ENCODE measurements around the gene CEND1.
A peak's percentile ranks its signal among the peaks of the same experiment; 100 is the strongest.

The CEND1 gene

DNA sequence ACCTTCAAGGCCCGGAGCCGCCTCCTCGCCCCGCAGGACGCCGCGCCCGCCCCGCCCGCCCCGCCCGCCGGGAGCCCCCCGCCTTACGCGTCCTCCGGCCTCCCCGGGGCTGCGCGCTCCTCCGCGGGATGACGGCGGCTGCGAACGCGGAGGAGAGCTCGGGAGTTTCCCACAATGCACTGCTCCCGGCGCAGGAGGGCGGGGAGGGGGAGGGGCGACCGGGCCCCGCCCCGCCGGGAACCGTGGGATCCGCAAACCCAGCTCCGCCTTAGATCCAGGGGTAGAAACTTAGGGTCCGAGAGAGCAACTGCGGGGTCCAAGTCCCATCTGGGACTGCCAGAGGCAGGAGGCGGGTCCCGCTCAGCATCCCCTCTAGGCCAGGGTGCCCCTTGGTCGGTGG is at the start of gene CEND1:
CEND1 (minus strand) TSS at position 148 of the 400 bp plus-strand sequence. CDS start 1,514 bp downstream, outside the sequence.
- H3K9ac ChIP-seq (ENCODE audit: low read depth, low read length), result peak within 1 kb of the TSS; percentile 24
- peaks cover 2% of the 10 kb centered on the region for H3K4me1 ChIP-seq (ENCODE audit: control insufficient read depth, insufficient read depth, low read length)
- H3K4me3 ChIP-seq (ENCODE audit: low read depth, low read length), result peak within 1 kb of the TSS; percentile 35

DNA sequence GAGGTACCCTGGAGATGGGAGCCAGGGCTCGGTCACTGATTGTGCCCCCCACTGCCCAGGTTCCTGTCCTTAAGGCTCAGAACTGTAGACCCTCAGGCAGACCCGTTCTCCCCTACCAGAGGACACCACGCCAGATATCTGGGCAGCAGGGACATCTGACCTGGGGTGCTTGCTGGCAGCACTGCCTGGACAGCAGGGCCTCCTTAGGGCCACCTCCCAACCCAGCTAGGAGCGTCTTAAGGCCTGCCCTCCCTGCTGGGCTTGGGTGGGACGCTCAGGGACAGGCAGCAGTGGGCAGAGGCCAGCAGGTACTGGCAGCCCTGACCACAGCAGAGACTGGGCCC is 49.4 kb upstream of the CEND1 start:
- Histone ChIP-seq H3K9ac (ENCODE audit: low read depth, low read length) (no peak overlapping the region), H3K36me3 (ENCODE audit: control insufficient read depth, insufficient read depth, low read length) (peaks cover 35% of the 10 kb centered on the region), H3K27me3 (ENCODE audit: control insufficient read depth, insufficient read depth, low read length) (no peaks in the 10 kb centered on the region), H3K4me1 (ENCODE audit: control insufficient read depth, insufficient read depth, low read length) (peaks cover 8% of the 10 kb centered on the region), H3K4me3 (ENCODE audit: low read depth, low read length) (no peak overlapping the region), H3K9me3 (ENCODE audit: control insufficient read depth, insufficient read depth, low read length) (no peaks in the 10 kb centered on the region)

More for the DNA sequence above, at the start of gene CEND1:
- peaks cover 33% of the 10 kb centered on the region for H3K36me3 ChIP-seq (ENCODE audit: control insufficient read depth, insufficient read depth, low read length)
- H3K9me3 ChIP-seq (ENCODE audit: control insufficient read depth, insufficient read depth, low read length), result no peaks in the 10 kb centered on the region
- no peaks in the 10 kb centered on the region for H3K27me3 ChIP-seq (ENCODE audit: control insufficient read depth, insufficient read depth, low read length)

DNA sequence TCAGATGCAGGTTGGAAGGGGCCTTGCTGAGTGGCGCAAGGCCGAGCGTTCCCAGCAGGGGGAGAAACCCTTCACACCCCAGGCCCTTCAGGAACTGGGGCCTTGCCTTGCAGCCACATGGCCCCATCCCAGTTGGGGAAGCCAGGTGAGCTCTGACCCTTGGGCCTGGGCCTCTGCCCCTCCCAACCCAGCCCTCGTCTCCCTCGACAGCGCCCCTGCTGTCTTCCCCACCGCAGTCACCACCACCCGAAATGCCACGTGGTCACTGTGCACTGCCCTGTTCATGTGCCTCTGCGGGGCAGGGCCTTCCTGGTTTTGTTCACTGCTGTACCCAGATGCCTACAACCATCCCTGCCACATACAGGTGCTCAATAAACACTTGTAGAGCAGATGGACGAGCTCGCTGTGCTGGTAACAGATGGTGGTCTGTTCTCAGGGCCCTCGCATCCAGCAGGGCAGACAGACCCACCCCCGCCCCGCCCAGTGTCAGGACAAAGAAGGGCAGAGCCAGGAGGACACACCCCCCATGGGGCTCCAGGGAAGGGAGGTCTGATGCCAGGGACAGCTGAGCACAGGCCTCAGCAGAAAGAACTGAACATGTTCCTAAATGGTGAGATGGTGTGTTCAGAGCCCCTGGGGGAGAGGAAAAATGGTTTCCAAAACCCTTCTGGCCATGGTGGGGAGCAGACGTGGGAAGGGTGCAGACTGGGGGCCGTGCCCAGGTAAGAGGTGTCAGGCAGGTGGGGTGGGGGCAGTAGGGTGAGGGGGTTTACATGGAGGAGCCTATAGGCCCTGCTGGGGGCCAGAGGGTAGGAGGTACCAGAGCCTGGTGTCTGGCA is 48.8 kb upstream of the CEND1 start:
- no peak overlapping the region for H3K9ac ChIP-seq (ENCODE audit: low read depth, low read length)
- peaks cover 35% of the 10 kb centered on the region for H3K36me3 ChIP-seq (ENCODE audit: control insufficient read depth, insufficient read depth, low read length)
- no peak overlapping the region for H3K4me3 ChIP-seq (ENCODE audit: low read depth, low read length)
- no peaks in the 10 kb centered on the region for H3K27me3 ChIP-seq (ENCODE audit: control insufficient read depth, insufficient read depth, low read length)
- H3K4me1 ChIP-seq (ENCODE audit: control insufficient read depth, insufficient read depth, low read length), result peaks cover 8% of the 10 kb centered on the region
- H3K9me3 ChIP-seq (ENCODE audit: control insufficient read depth, insufficient read depth, low read length), result no peaks in the 10 kb centered on the region

DNA sequence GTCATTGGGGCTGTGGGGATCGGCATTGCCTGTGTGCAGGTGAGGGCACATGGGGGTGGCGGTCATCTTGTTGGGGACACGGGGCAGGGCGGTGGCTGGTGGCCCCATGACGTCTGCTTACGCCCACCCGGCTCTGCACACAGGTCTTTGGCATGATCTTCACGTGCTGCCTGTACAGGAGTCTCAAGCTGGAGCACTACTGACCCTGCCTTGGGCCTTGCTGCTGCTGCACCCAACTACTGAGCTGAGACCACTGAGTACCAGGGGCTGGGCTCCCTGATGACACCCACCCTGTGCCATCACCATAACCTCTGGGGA is 48.1 kb upstream of the CEND1 start:
- Histone ChIP-seq H3K9ac (ENCODE audit: low read depth, low read length) (no peak overlapping the region), H3K36me3 (ENCODE audit: control insufficient read depth, insufficient read depth, low read length) (peaks cover 35% of the 10 kb centered on the region), H3K27me3 (ENCODE audit: control insufficient read depth, insufficient read depth, low read length) (no peaks in the 10 kb centered on the region), H3K4me3 (ENCODE audit: low read depth, low read length) (no peak overlapping the region), H3K4me1 (ENCODE audit: control insufficient read depth, insufficient read depth, low read length) (peaks cover 8% of the 10 kb centered on the region), H3K9me3 (ENCODE audit: control insufficient read depth, insufficient read depth, low read length) (no peaks in the 10 kb centered on the region)

DNA sequence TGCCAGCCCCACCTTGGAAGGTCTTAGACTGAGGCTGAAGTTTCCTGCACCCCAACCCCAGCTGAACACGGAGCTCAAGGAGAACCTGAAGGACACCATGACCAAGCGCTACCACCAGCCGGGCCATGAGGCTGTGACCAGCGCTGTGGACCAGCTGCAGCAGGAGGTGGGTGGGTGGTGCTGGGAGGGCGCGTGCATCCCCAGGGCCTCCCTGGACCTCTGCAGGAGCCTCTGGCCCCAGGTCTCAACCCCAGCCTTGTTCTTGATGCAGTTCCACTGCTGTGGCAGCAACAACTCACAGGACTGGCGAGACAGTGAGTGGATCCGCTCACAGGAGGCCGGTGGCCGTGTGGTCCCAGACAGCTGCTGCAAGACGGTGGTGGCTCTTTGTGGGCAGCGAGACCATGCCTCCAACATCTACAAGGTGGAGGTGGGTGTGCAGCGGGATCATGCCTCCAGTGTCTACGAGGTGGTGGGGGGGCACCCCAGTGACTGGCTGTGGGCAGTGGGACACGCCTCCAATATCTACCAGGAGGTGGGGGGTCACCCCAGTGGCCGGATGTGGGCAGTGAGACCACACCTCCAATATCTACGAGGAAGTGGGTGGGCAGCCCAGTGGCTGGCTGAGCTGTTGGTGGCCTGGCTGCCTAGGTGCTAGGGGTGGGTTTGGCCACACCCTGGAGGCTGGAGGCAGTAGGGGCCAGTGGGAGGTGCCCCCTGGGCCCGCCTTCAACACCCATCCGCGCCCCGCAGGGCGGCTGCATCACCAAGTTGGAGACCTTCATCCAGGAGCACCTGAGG is 47.5 kb upstream of the CEND1 start:
- no peak overlapping the region for H3K9ac ChIP-seq (ENCODE audit: low read depth, low read length)
- H3K36me3 ChIP-seq (ENCODE audit: control insufficient read depth, insufficient read depth, low read length), result peaks cover 35% of the 10 kb centered on the region
- peaks cover 8% of the 10 kb centered on the region for H3K4me1 ChIP-seq (ENCODE audit: control insufficient read depth, insufficient read depth, low read length)
- H3K4me3 ChIP-seq (ENCODE audit: low read depth, low read length), result no peak overlapping the region
- no peaks in the 10 kb centered on the region for H3K27me3 ChIP-seq (ENCODE audit: control insufficient read depth, insufficient read depth, low read length)
- no peaks in the 10 kb centered on the region for H3K9me3 ChIP-seq (ENCODE audit: control insufficient read depth, insufficient read depth, low read length)

DNA sequence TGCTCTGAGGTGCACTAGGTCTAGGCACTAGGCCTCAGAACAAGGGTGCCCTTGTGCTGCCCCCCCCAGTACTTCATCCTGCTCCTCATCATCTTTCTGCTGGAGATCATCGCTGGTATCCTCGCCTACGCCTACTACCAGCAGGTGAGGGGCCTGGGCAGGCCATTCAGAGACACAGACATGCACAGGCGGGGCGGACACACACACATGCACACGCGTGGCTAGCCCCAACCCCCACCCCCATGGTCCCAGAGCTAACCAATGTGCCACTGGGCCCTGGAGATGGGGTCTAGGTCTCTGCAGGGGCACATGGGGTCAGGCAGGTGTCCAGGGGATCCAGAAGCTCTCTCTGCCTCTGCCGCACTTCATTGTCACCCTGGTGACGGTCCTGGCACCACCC is 46.8 kb upstream of the CEND1 start:
- Histone ChIP-seq H3K36me3 (ENCODE audit: control insufficient read depth, insufficient read depth, low read length) (peaks cover 35% of the 10 kb centered on the region), H3K27me3 (ENCODE audit: control insufficient read depth, insufficient read depth, low read length) (peaks cover 6% of the 10 kb centered on the region), H3K9me3 (ENCODE audit: control insufficient read depth, insufficient read depth, low read length) (no peaks in the 10 kb centered on the region), H3K4me1 (ENCODE audit: control insufficient read depth, insufficient read depth, low read length) (peaks cover 8% of the 10 kb centered on the region), H3K9ac (ENCODE audit: low read depth, low read length) (no peak overlapping the region), H3K4me3 (ENCODE audit: low read depth, low read length) (no peak overlapping the region)

DNA sequence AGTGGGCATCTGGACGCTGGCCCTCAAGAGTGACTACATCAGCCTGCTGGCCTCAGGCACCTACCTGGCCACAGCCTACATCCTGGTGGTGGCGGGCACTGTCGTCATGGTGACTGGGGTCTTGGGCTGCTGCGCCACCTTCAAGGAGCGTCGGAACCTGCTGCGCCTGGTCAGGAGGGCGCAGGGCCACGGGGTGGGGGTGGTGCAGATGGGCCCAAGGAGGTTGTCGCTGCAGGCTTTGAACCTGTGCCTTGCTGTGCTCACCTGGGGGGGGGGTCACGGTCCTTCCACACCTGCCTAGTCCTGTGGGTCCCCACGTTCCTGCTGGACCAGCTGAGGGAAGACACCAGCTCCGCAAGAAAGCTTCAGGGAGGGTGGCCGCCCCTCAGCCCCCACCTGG is 46.4 kb upstream of the CEND1 start:
- H3K9me3 ChIP-seq (ENCODE audit: control insufficient read depth, insufficient read depth, low read length), result no peaks in the 10 kb centered on the region
- peaks cover 35% of the 10 kb centered on the region for H3K36me3 ChIP-seq (ENCODE audit: control insufficient read depth, insufficient read depth, low read length)
- peaks cover 7% of the 10 kb centered on the region for H3K4me1 ChIP-seq (ENCODE audit: control insufficient read depth, insufficient read depth, low read length)

DNA sequence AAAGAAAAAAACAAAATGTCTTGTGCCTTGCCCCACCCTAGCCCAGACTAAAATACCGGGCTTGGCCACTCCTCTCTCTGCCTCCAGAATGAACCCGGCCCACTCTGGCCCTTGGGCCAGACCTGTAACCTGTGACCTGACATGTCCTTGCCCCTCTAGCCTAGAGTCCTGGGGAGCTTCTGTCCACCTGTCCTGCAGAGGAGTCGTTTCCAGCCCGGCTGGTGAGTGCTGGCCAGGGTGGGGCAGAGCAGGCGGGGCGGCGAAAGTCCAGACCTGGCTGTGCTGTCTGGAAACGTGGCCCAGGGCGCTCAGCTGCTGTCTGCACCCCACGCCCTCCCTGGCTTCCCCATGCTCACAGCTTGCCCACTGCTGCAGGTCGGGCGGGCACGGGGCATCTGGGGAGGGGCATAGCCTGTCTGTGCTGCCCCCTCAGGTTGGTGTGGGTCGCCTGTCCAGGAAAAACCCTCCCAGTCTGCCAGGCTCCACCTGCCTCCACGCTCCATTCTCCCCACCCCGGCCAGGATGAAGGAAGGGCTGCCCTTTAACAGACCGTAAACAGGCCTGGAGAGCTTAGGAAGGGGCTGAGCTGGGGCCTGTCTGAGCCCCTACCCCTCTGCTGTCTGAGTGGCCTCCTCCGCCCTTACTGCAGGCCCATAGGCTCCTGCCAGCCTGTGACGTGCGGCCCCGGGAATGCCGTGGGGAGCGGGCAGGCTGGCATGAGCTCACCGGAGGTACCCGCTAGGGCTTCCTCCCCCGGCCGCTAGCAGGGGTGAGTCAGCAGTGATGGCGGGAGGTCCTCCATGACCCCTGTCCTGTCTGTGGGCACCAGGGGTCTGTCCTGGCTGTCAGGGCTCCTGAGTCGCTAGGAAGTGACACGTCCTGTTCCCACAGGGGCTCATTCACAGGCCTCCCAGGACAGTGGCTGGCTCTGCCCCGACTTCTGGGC is 44.8 kb upstream of the CEND1 start:
- H3K36me3 ChIP-seq (ENCODE audit: control insufficient read depth, insufficient read depth, low read length), result peaks cover 28% of the 10 kb centered on the region
- H3K9me3 ChIP-seq (ENCODE audit: control insufficient read depth, insufficient read depth, low read length), result no peaks in the 10 kb centered on the region
- H3K27me3 ChIP-seq (ENCODE audit: control insufficient read depth, insufficient read depth, low read length), result peaks cover 18% of the 10 kb centered on the region
- H3K9ac ChIP-seq (ENCODE audit: low read depth, low read length), result no peak overlapping the region
- H3K4me1 ChIP-seq (ENCODE audit: control insufficient read depth, insufficient read depth, low read length), result peaks cover 7% of the 10 kb centered on the region
- no peak overlapping the region for H3K4me3 ChIP-seq (ENCODE audit: low read depth, low read length)

More for the DNA sequence above, 46.4 kb upstream of the CEND1 start:
- Histone ChIP-seq H3K4me3 (ENCODE audit: low read depth, low read length) (no peak overlapping the region), H3K27me3 (ENCODE audit: control insufficient read depth, insufficient read depth, low read length) (peaks cover 10% of the 10 kb centered on the region), H3K9ac (ENCODE audit: low read depth, low read length) (no peak overlapping the region)

DNA sequence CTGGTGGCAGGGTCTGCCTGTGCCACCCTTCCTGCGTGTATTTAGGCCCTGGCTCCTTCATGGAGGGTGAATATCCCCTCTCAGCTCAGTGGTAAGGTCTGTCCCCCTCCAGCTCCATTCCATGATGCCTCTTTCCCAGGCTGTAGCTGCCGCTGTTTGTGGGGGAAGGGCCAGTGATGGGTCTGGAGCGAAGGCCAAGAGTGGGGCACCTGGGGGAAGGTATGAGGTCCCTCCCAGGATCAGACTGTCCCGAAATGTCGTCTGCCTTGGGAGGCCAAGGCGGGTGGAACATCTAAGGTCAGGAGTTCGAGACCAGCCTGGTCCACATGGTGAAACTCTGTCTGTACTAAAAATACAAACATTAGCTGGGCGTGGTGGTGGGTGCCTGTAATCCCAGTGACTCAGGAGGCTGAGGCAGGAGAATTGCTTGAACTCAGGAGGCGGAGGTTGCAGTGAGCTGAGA is 44.0 kb upstream of the CEND1 start:
- H3K27me3 ChIP-seq (ENCODE audit: control insufficient read depth, insufficient read depth, low read length), result peaks cover 23% of the 10 kb centered on the region
- peaks cover 20% of the 10 kb centered on the region for H3K36me3 ChIP-seq (ENCODE audit: control insufficient read depth, insufficient read depth, low read length)
- H3K4me1 ChIP-seq (ENCODE audit: control insufficient read depth, insufficient read depth, low read length), result peaks cover 7% of the 10 kb centered on the region
- H3K4me3 ChIP-seq (ENCODE audit: low read depth, low read length), result peak overlapping the region; percentile 65
- no peaks in the 10 kb centered on the region for H3K9me3 ChIP-seq (ENCODE audit: control insufficient read depth, insufficient read depth, low read length)
- no peak overlapping the region for H3K9ac ChIP-seq (ENCODE audit: low read depth, low read length)

DNA sequence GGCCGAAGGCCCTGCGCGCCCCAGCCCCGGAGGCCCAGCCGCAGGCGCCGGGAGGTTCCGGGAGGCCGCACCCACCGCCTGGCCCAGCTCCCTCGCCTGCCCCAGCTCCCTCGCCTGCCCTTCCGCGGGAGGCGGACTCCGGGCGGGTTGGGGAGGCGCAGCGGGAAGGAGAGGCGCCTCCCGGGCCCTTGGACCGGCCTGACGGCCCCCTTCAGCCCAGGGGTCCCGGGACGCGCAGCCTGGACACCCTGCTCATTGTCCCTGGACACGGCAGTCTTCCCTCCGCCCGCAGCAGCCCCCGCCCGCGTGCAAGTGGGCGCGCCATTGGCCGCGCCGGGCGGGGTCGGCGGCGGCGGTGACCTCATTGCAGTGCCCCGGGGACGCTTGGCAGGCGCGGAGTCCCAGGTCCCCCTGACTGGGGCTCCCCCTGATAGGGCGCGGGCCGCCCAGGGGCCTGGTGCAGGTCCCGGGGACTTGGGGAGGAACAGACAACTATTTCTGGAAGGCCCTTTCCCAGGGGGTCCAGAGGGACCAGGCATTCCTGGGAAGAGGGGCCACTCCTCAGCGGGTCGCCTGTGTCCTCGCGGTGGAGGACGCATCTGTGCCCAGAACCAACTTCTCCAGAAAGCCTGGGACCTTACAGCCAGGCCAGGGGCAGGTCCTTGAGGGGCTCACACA is 43.4 kb upstream of the CEND1 start:
- Histone ChIP-seq H3K4me3 (ENCODE audit: low read depth, low read length) (peak overlapping the region; percentile 65), H3K9ac (ENCODE audit: low read depth, low read length) (no peak overlapping the region), H3K36me3 (ENCODE audit: control insufficient read depth, insufficient read depth, low read length) (peaks cover 16% of the 10 kb centered on the region), H3K27me3 (ENCODE audit: control insufficient read depth, insufficient read depth, low read length) (peaks cover 27% of the 10 kb centered on the region), H3K9me3 (ENCODE audit: control insufficient read depth, insufficient read depth, low read length) (no peaks in the 10 kb centered on the region), H3K4me1 (ENCODE audit: control insufficient read depth, insufficient read depth, low read length) (peaks cover 3% of the 10 kb centered on the region)
